Activated T-helper 1 cell treated with anti-CD3 and anti-CD28 coated beads, Interleukin-2, amount 50 U/mL, for 16 hours (primary cell): Measurements from ENCODE around the gene DOLPP1.

Source experiments
- DNase-seq, 2 donors: peaks; one replicate each; pipeline ENCODE4 v3.0.0-alpha.2; 2020; ENCODE audit warnings: low read depth in 1 of 2, low spot score in 1 of 2

DOLPP1 gene

GRCh38 chr9:129093602-129094386 is 12.9 kb downstream of the DOLPP1 start:
- no peak for DNase-seq

GRCh38 chr9:129094387-129095169 is 13.7 kb downstream of the DOLPP1 start:
- no peak for DNase-seq

GRCh38 chr9:129095170-129095667 is 14.3 kb downstream of the DOLPP1 start:
- no peak for DNase-seq

GRCh38 chr9:129095908-129096307 is 15.0 kb downstream of the DOLPP1 start:
- DNase-seq: no peak

GRCh38 chr9:129097671-129098306 is 16.9 kb downstream of the DOLPP1 start:
- no peak for DNase-seq

- DNase-seq: no peak
Observed at GRCh38 chr9:129098328-129098727, 17.4 kb downstream of the DOLPP1 start.

- no peak for DNase-seq
Observed at GRCh38 chr9:129100383-129101169, 19.7 kb downstream of the DOLPP1 start.

GRCh38 chr9:129101279-129101678 is 20.4 kb downstream of the DOLPP1 start:
- DNase-seq: no peak

GRCh38 chr9:129102095-129102525 is 21.2 kb downstream of the DOLPP1 start:
- DNase-seq: no peak

- no peak for DNase-seq
Observed at GRCh38 chr9:129102791-129103594, 22.1 kb downstream of the DOLPP1 start.

GRCh38 chr9:129103595-129103965 is 22.7 kb downstream of the DOLPP1 start:
- no peak for DNase-seq

- DNase-seq: no peak
Observed at GRCh38 chr9:129104051-129104450, 23.1 kb downstream of the DOLPP1 start.

- no peak for DNase-seq
Observed at GRCh38 chr9:129105857-129106694, 25.2 kb downstream of the DOLPP1 start.

- DNase-seq: no peak
Observed at GRCh38 chr9:129107651-129108050, 26.7 kb downstream of the DOLPP1 start.

- no peak for DNase-seq
Observed at GRCh38 chr9:129108083-129108804, 27.3 kb downstream of the DOLPP1 start.

- no peak for DNase-seq
Observed at GRCh38 chr9:129108805-129109536, 28.1 kb downstream of the DOLPP1 start.

GRCh38 chr9:129109537-129109903 is 28.6 kb downstream of the DOLPP1 start:
- no peak for DNase-seq
